H1 (cell line): ENCODE results near the gene DSTYK. TPM values are rescaled to one million over a fixed set of nuclear protein-coding genes. Genes with fewer than 3 reads are reported as not detected.

Experiments used
- CTCF ChIA-PET: fragments of 300-600 bp; sonication (Branson Sonifier 250); formaldehyde crosslinking; loops from one replicate; lab custom pipeline; 2021; ENCODE audit not compliant: partially characterized antibody; lab: Charles Lee
- POLR2A ChIA-PET: fragments of 300-600 bp; sonication (Branson Sonifier 250); formaldehyde crosslinking; loops from one replicate; lab custom pipeline; 2021; ENCODE audit warnings: inconsistent platforms; ENCODE audit not compliant: partially characterized antibody; lab: Charles Lee
- DNase-seq, 2 experiments: peaks; one replicate each; pipeline versions ENCODE4 v3.0.0 to v3.0.0-alpha.2; 2010 to 2022; ENCODE audit warnings: low spot score in 2 of 2, low read depth in 1 of 2, mixed read lengths in 1 of 2
- FAIRE-seq: peaks from 2 replicates; lab custom pipeline; 2011; peaks lifted over from hg19 to GRCh38; lab: Jason Lieb, UNC
- H2AFZ ChIP-seq: 2 replicates; pipeline ENCODE4 v1.8.1; 2012; ENCODE audit warnings: low read length, inconsistent platforms
- H2AK5ac ChIP-seq: 2 replicates; pipeline ENCODE4 v1.6.1; 2013; ENCODE audit warnings: low read depth, low read length
- H2BK120ac ChIP-seq: replicated peaks from 2 replicates; pipeline ENCODE3; 2013; ENCODE audit warnings: low read depth, low read length, inconsistent platforms
- H2BK12ac ChIP-seq: 2 replicates; pipeline ENCODE4 v1.6.1; 2013; ENCODE audit warnings: low read depth, low read length
- H2BK15ac ChIP-seq: 2 replicates; pipeline ENCODE4 v1.6.1; 2013; ENCODE audit warnings: low read length
- H2BK20ac ChIP-seq: 2 replicates; pipeline ENCODE4 v1.6.1; 2013; ENCODE audit warnings: low read length
- H2BK5ac ChIP-seq: 2 replicates; pipeline ENCODE4 v1.6.1; 2013; ENCODE audit warnings: low read depth, low read length
- H3K14ac ChIP-seq: 2 replicates; pipeline ENCODE4 v1.6.1; 2013; ENCODE audit warnings: inconsistent platforms; ENCODE audit not compliant: insufficient read length
- H3K18ac ChIP-seq: 2 replicates; pipeline ENCODE4 v1.6.1; 2013; ENCODE audit warnings: low read length; ENCODE audit errors: extremely low read depth
- H3K23ac ChIP-seq: 2 replicates; pipeline ENCODE4 v1.6.1; 2013; ENCODE audit warnings: inconsistent platforms; ENCODE audit not compliant: insufficient read length
- H3K23me2 ChIP-seq: 2 replicates; pipeline ENCODE4 v1.6.1; 2013; ENCODE audit warnings: low read depth, low read length
- H3K27ac ChIP-seq: 2 replicates; pipeline ENCODE4 v1.6.1; 2011; ENCODE audit warnings: low read depth, low read length, inconsistent platforms
- H3K27me3 ChIP-seq, 4 experiments: replicated peaks in 1 of 4; 1 replicate in 1 of 4; 2 replicates in 3 of 4; pipeline versions ENCODE4 v1.6.1 to v1.8.1; 2011 to 2013; ENCODE audit warnings: low read length in 3 of 4, mild to moderate bottlenecking in 3 of 4, inconsistent platforms in 2 of 4, mixed read lengths in 2 of 4, moderate library complexity in 1 of 4; ENCODE audit not compliant: control insufficient read depth in 3 of 4, insufficient read depth in 3 of 4; ENCODE audit errors: extremely low read depth in 1 of 4
- H3K36me3 ChIP-seq, 4 experiments: 2 replicates each; pipeline versions ENCODE4 v1.6.1 to v1.8.1; 2011 to 2013; ENCODE audit warnings: mild to moderate bottlenecking in 4 of 4, low read length in 3 of 4, moderate library complexity in 2 of 4, control low read depth in 1 of 4, inconsistent platforms in 1 of 4; ENCODE audit not compliant: insufficient read depth in 4 of 4, control insufficient read depth in 2 of 4
- H3K4ac ChIP-seq: replicated peaks from 2 replicates; pipeline ENCODE3; 2013; ENCODE audit warnings: low read length, low read depth, mixed read lengths, inconsistent platforms; ENCODE audit not compliant: insufficient read length
- H3K4me1 ChIP-seq, 4 experiments: replicated peaks in 1 of 4; 1 replicate in 1 of 4; 2 replicates in 3 of 4; pipeline versions ENCODE4 v1.6.1 to v1.8.1; 2011 to 2013; ENCODE audit warnings: low read length in 3 of 4, inconsistent platforms in 2 of 4, mixed read lengths in 1 of 4; ENCODE audit not compliant: insufficient read depth in 4 of 4, control insufficient read depth in 3 of 4
- H3K4me2 ChIP-seq, 2 experiments: 2 replicates each; pipeline versions ENCODE4 v1.6.1 to v1.8.1; 2011 to 2013; ENCODE audit warnings: low read depth in 2 of 2, low read length in 2 of 2, control low read depth in 1 of 2, inconsistent platforms in 1 of 2, mild to moderate bottlenecking in 1 of 2; ENCODE audit not compliant: insufficient read depth in 1 of 2
- H3K4me3 ChIP-seq, 4 experiments: fragments of 200-600, 300-600 bp in 1 of 4; sonication (generic), shearing (Covaris generic), sonication (Bioruptor Twin) in 1 of 4; 2 replicates each; pipeline versions ENCODE4 v1.5.1 to v1.8.1; 2011 to 2016; ENCODE audit warnings: low read length in 4 of 4, low read depth in 3 of 4, control low read depth in 2 of 4, inconsistent platforms in 2 of 4, mild to moderate bottlenecking in 2 of 4, mixed read lengths in 1 of 4, moderate library complexity in 1 of 4; ENCODE audit not compliant: insufficient read depth in 2 of 4; ENCODE audit errors: extremely low read depth in 1 of 4
- H3K56ac ChIP-seq: replicated peaks from 2 replicates; pipeline ENCODE3; 2013; ENCODE audit warnings: low read depth, mild to moderate bottlenecking, mixed read lengths, low read length, inconsistent platforms; ENCODE audit not compliant: insufficient read length
- H3K79me1 ChIP-seq: 2 replicates; pipeline ENCODE4 v1.6.1; 2013; ENCODE audit warnings: low read depth, low read length, control low read depth
- H3K79me2 ChIP-seq, 2 experiments: 2 replicates each; pipeline versions ENCODE4 v1.6.1 to v1.8.1; 2012 to 2013; ENCODE audit warnings: low read length in 2 of 2, mild to moderate bottlenecking in 2 of 2, inconsistent platforms in 1 of 2; ENCODE audit not compliant: insufficient read depth in 2 of 2, control insufficient read depth in 1 of 2
- H3K9ac ChIP-seq, 4 experiments: replicated peaks in 1 of 4; 1 replicate in 1 of 4; 2 replicates in 3 of 4; pipeline versions ENCODE4 v1.6.1 to v1.8.1; 2011 to 2013; ENCODE audit warnings: low read depth in 3 of 4, low read length in 3 of 4, control low read depth in 2 of 4, mild to moderate bottlenecking in 2 of 4, moderate library complexity in 2 of 4, inconsistent platforms in 1 of 4; ENCODE audit errors: extremely low read depth in 1 of 4
- H3K9me3 ChIP-seq, 2 experiments: 2 replicates each; pipeline versions ENCODE4 v1.6.1 to v1.8.1; 2012 to 2013; ENCODE audit warnings: mild to moderate bottlenecking in 2 of 2, moderate library complexity in 2 of 2, control low read depth in 1 of 2, inconsistent platforms in 1 of 2, low read depth in 1 of 2, low read length in 1 of 2, mixed read lengths in 1 of 2; ENCODE audit not compliant: insufficient read depth in 2 of 2
- H4K20me1 ChIP-seq, 2 experiments: replicated peaks in 1 of 2; 2 replicates each; pipeline versions ENCODE3 to v1.8.1; 2011 to 2013; ENCODE audit warnings: inconsistent platforms in 2 of 2, low read length in 2 of 2, mild to moderate bottlenecking in 1 of 2; ENCODE audit not compliant: insufficient read depth in 2 of 2, control insufficient read depth in 1 of 2
- H4K5ac ChIP-seq: 2 replicates; pipeline ENCODE4 v1.6.1; 2013; ENCODE audit warnings: low read length, low read depth, mixed read lengths, inconsistent platforms; ENCODE audit not compliant: insufficient read length
- H4K8ac ChIP-seq: 2 replicates; pipeline ENCODE4 v1.8.0; 2013; ENCODE audit warnings: mild to moderate bottlenecking, moderate library complexity, low read length, inconsistent platforms; ENCODE audit not compliant: insufficient read depth; ENCODE audit errors: extremely low read depth
- H4K91ac ChIP-seq: replicated peaks from 2 replicates; pipeline ENCODE3; 2013; ENCODE audit warnings: low read length, mixed read lengths, inconsistent platforms; ENCODE audit not compliant: insufficient read length
- ASH2L ChIP-seq: fragments of 200-600, 300-600 bp; sonication (generic); IDR thresholded peaks from one replicate; pipeline ENCODE4 v1.7.1; 2017; ENCODE audit warnings: low read length
- BACH1 ChIP-seq: IDR thresholded peaks from 2 replicates; pipeline ENCODE4 v1.6.1; 2012; ENCODE audit warnings: low read length, improper control_type of control experiment
- BRCA1 ChIP-seq: IDR thresholded peaks from 2 replicates; pipeline ENCODE4 v1.6.1; 2012; ENCODE audit warnings: low read depth, low read length, improper control_type of control experiment
- CBX8 ChIP-seq: fragments of 300-800, 300-1000 bp; sonication (generic); IDR thresholded peaks from 2 replicates; pipeline ENCODE4 v1.7.1; 2016; ENCODE audit warnings: low read depth, low read length, borderline replicate concordance
- CTBP2 ChIP-seq: IDR thresholded peaks from 2 replicates; pipeline ENCODE4 v1.7.0; 2011; ENCODE audit warnings: borderline replicate concordance, mild to moderate bottlenecking, moderate library complexity, mixed read lengths, low read length; ENCODE audit not compliant: insufficient read depth, insufficient read length
- HDAC2 ChIP-seq, 2 experiments: fragments of 300-600 bp in 1 of 2; sonication (generic) in 1 of 2; IDR thresholded peaks; 2 replicates each; pipeline ENCODE4 v1.6.1; 2011 to 2012; ENCODE audit warnings: low read depth in 2 of 2, low read length in 2 of 2, mild to moderate bottlenecking in 2 of 2, moderate library complexity in 2 of 2, borderline replicate concordance in 1 of 2, inconsistent platforms in 1 of 2
- JUND ChIP-seq: IDR thresholded peaks from 2 replicates; pipeline ENCODE4 v1.6.1; 2011; ENCODE audit warnings: mild to moderate bottlenecking, improper control_type of control experiment, low read length
- KDM1A ChIP-seq: fragments of 200-600, 300-600 bp; sonication (generic); IDR thresholded peaks from 2 replicates; pipeline ENCODE4 v1.7.1; 2016; ENCODE audit warnings: mild to moderate bottlenecking, low read length, borderline replicate concordance
- NANOG ChIP-seq: IDR thresholded peaks from 2 replicates; pipeline ENCODE4 v1.6.1; 2011; ENCODE audit warnings: low read length, low read depth, mild to moderate bottlenecking, inconsistent platforms; ENCODE audit not compliant: insufficient read depth, poor library complexity, severe bottlenecking
- RAD21 ChIP-seq, 2 experiments: IDR thresholded peaks in 1 of 2; conservative IDR thresholded peaks in 1 of 2; 2 replicates each; pipeline ENCODE4 v1.6.1; 2011; ENCODE audit warnings: low read depth in 2 of 2, low read length in 2 of 2, improper control_type of control experiment in 1 of 2, inconsistent platforms in 1 of 2, mild to moderate bottlenecking in 1 of 2, moderate library complexity in 1 of 2
- SIN3A ChIP-seq, 2 experiments: IDR thresholded peaks in 1 of 2; conservative IDR thresholded peaks in 1 of 2; 2 replicates each; pipeline ENCODE4 v1.6.1; 2011 to 2012; ENCODE audit warnings: low read length in 2 of 2, improper control_type of control experiment in 1 of 2, low read depth in 1 of 2, mild to moderate bottlenecking in 1 of 2
- SUZ12 ChIP-seq: fragments of 200-600 bp; sonication (generic); IDR thresholded peaks from 2 replicates; pipeline ENCODE4 v1.6.1; 2012; ENCODE audit warnings: mild to moderate bottlenecking, inconsistent platforms, low read length, moderate library complexity, mixed read lengths
- TBP ChIP-seq: IDR thresholded peaks from 2 replicates; pipeline ENCODE4 v1.6.1; 2011; ENCODE audit warnings: low read depth, low read length, improper control_type of control experiment
- WGBS, 2 experiments: shearing (Covaris generic) in 1 of 2; methylation state at CpG; one replicate each; pipeline versions ENCODE4 v1.1.6 to v1.1.7; 2013 to 2015; ENCODE audit warnings: low lambda C conversion rate in 2 of 2, mixed read lengths in 2 of 2, inconsistent platforms in 1 of 2, low coverage in 1 of 2, missing lambda C conversion rate in 1 of 2; ENCODE audit not compliant: insufficient replicate concordance in 2 of 2, insufficient coverage in 1 of 2, insufficient read length in 1 of 2; ENCODE audit errors: extremely low coverage in 1 of 2, missing lambda C conversion rate in 1 of 2; 5-methylcytosine and 5-hydroxymethylcytosine counted together
- polyA plus RNA-seq, 7 experiments: library from polyadenylated mRNA; depleted of rRNA in 3 of 7; stranded (reverse) in 5 of 7; unstranded in 2 of 7; fragments of >200 nt in 5 of 7; fragments of 200-250 nt in 2 of 7; gene quantifications; 1 replicate in 5 of 7; 2 replicates in 1 of 7; 4 replicates in 1 of 7; pipeline versions ENCODE4 v1.2.1 to v1.2.3, GENCODE V29; 2011 to 2013; ENCODE audit warnings: missing spikeins in 2 of 7, mixed read lengths in 2 of 7
- total RNA-seq: library from RNA; stranded (reverse); fragmentation: NEBNext Ultra II Directional; extraction: Animal tissue kit (Norgen Biotek cat#: 25700); gene quantifications from 2 replicates; pipeline ENCODE4 v1.2.1, GENCODE V29; 2021

DSTYK gene
- total and polyA plus RNA-seq, 2 of the 8 experiments (the other 6 are each of a cell fraction or from before 2014, with no cell fraction given) = 2.7 to 8.5 TPM

GRCh38 chr1:205168291-205168690, 43.2 kb downstream of the DSTYK start:
- H3K4me1 ChIP-seq = no peaks in the 10 kb centered on the region
- no peak overlapping the region for H3K4ac ChIP-seq
- no peak overlapping the region for H3K23ac ChIP-seq
- H3K23me2 ChIP-seq = no peaks in the 10 kb centered on the region
- peaks cover 2 to 27% (median 7%) of the 10 kb centered on the region in 4 experiments; a peak in 4 of 8 replicates for H3K36me3 ChIP-seq
- DNase-seq = no peak
- TF ChIP-seq RAD21 (IDR thresholded peaks at IDR 0.05 in 1 of 2, conservative IDR thresholded peaks at IDR 0.05 in 1 of 2; ENCODE audit: low read depth in 2 of 2, low read length in 2 of 2) = no peak
- no peak for TF ChIP-seq NANOG
- no peak for TF ChIP-seq SUZ12
- no peak for TF ChIP-seq CTBP2
- no peak for TF ChIP-seq BACH1
- no peak for TF ChIP-seq SIN3A (conservative IDR thresholded peaks at IDR 0.05 in 1 of 2, IDR thresholded peaks at IDR 0.05 in 1 of 2; ENCODE audit: low read depth in 1 of 2, low read length in 2 of 2)
- TF ChIP-seq HDAC2 (IDR thresholded peaks at IDR 0.05; ENCODE audit: borderline replicate concordance in 1 of 2, low read depth in 2 of 2, low read length in 2 of 2) = no peak
- no peak for TF ChIP-seq BRCA1
- TF ChIP-seq JUND = no peak
- TF ChIP-seq KDM1A = no peak
- no peak for TF ChIP-seq ASH2L
- TF ChIP-seq TBP = no peak
- TF ChIP-seq CBX8 = no peak
- TF ChIP-seq, all 59 proteins: peak for 0
- Histone ChIP-seq H2AFZ (no peak overlapping the region), H3K14ac (no peak overlapping the region), H3K27me3 (no peaks in the 10 kb centered on the region), H3K4me3 (no peak overlapping the region), H3K9ac (no peak overlapping the region), H3K79me1 (no peaks in the 10 kb centered on the region), H4K5ac (no peak overlapping the region), H3K4me2 (no peak overlapping the region), H2BK15ac (no peak overlapping the region), H2BK12ac (no peak overlapping the region), H3K56ac (no peak overlapping the region), H4K91ac (no peak overlapping the region), H2BK5ac (no peak overlapping the region), H3K27ac (no peak overlapping the region), H2AK5ac (no peak overlapping the region), H2BK20ac (no peak overlapping the region), H3K18ac (no peak overlapping the region), H3K79me2 (no peaks in the 10 kb centered on the region), H4K8ac (no peak overlapping the region), H4K20me1 (no peaks in the 10 kb centered on the region), H2BK120ac (no peak overlapping the region), H3K9me3 (no peaks in the 10 kb centered on the region; a peak in 1 of 4 replicates)
- FAIRE-seq = no peak
- WGBS, 2 experiments = 91% methylated on average over 1 of the region's 1 CpG; no CpG with 5 or more reads in 1 of the 2 experiments
- ChIA-PET CTCF (interaction anchor here (0.6 to 0.8 kb wide), 2 partner anchors 41 to 112 kb away, joined by 3 read pairs; no protein-coding TSS in a partner anchor), POLR2A (no interaction called here)
